ENCODE data around the gene FAM149B1. TPM values are rescaled to one million over a fixed set of nuclear protein-coding genes. Genes with fewer than 3 reads are reported as not detected.

The FAM149B1 gene
- total RNA-seq: 33.2 TPM

DNA sequence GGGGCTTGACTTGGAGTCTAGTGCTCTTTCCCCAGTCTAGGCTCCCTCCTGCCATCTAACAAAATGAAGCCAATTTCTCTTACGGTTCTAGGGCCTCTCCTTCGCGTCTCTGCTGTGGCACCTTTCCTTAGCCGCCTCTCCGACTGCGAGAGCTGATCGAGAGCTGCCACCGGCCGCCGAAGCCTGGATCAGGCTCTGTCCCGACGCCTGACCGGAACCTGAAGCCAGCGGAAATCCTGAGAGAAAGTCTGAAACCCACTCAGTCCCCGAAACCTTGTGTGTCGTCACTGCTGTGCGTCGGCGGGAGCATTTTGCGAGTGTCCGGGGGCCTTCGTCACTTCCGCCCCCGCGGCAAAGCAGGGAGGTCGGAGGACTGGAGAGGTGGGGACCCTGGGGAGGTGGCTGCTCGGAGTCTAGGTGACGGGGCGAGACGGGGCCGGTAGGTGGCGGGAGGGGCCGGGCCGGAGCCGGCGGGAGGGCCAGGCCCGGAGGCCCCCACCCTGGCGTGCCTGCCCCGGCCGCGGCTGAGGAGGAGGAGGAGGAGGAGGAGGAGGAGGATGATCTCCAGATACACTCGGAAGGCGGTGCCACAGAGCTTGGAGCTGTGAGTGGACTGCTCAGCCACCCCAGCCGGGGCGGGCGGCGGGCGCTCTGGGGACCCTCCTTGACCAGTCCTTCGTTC lies at the start of gene FAM149B1, which contains the start of gene ECD:
TSS of gene FAM149B1 (plus strand) at position 337 of the 682 bp plus-strand sequence. CDS start at position 558, 221 bp downstream.
TSS of gene ECD (minus strand) at position 226 of the 682 bp plus-strand sequence. CDS start 4,071 bp downstream, outside the sequence.

DNA sequence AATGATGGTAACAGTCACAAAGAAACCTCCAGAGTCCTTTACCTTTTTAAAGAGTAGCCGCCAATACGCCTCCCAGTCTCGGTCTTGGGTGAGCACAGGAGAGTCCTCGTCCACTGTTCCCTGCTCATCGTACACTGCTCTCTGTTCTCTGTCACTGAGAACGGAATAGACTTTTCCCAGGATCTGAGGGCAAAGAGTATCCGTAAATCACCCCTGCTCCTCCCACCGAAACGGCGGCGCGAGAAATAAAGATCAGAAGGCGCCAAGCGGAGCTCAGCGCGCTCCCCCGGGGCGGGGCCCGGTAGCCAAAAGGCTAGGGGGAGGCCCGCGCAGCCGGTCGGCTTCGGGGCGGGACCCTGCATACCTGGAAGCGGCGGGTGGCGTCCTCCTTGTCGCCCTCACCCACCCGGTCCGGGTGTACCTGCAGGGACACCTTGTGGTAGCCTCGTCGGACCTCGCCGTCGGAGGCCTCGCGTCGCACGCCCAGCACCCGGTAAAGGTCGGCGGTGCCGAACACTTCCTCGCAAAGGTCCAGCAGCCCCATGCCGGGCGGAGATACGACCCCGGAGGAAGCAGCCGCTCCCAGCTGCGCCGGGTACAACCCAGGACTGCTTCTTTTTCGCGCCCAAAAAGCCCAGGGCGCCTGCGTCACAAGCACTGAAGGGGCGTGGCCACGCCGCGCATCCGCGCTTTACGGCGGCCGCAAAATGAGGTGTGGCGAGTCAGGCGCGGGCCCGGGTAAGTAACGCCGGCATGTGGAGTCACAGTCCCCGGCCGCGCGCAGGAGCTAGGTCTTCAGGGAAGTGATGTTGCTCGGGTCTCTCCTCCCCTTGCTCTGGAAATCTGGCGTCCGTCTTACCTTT lies 79.0 kb downstream of the FAM149B1 start, which contains the start of gene DNAJC9:
TSS of gene DNAJC9 (minus strand) at position 610 of the 863 bp plus-strand sequence. CDS start at position 544, 66 bp downstream.

DNA sequence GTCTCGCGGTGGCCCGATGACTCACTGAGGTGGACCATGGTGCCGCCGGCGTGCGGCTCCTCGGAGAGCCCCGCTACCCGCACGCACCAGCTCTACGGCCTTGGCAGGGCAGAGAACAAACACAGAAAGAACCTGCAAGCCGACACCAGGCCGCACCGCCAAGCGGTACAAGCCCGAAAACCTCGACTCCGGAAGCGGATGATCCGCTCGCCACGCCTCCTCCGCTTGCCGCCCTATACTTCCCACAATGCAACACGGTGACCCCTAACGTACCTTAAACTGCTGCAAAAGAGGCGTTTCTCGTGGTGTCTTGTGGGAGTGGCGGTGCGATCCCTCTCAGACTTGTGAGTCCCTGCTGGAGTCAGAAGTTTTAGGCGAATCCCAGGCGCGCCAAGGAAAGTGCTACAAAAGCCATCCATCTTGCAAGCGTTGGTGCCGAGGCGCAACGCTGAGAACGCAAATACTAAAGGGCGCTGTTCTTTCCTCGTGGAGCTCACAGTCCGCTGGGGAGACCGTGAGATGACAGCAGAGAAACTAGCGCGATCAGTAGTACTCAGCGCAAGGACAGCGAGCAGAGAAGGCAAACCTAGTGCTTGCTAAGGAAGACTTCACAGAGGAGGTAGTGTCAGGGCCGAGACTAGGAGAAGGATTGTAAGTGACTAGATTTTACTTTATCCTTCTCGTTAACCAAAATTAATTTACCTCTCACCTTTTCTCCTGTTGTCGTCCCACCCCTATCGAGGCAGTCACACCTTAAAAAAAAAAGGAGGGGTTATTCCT lies 84.7 kb downstream of the FAM149B1 start, which contains the start of gene MRPS16:
TSS of gene MRPS16 (minus strand) at position 200 of the 780 bp plus-strand sequence. CDS start at position 38, 162 bp downstream.

Small RNA genes within 50 kb of the gene (small RNA-seq; reads per million reads assigned to genes)
- gene RF00019 (not detected), gene RNU6-833P (not detected), gene SNORA11F (0.98 reads per million, percentile 76 among the genes with 10 or more reads in this experiment)

Other genes starting within 250 kb of the FAM149B1 start
- gene PLA2G12B, start 213.3 kb upstream of the FAM149B1 start, total RNA-seq: not detected
- 46.4 TPM for gene P4HA1, start 71.3 kb upstream of the FAM149B1 start, total RNA-seq
- gene NUDT13, start 57.7 kb upstream of the FAM149B1 start, total RNA-seq: 0.92 TPM
- 31.1 TPM for gene ECD, start 111 bp upstream of the FAM149B1 start, total RNA-seq
- gene DNAJC9, start 79.1 kb downstream of the FAM149B1 start, total RNA-seq: 59.1 TPM
- 99.4 TPM for gene MRPS16, start 84.5 kb downstream of the FAM149B1 start, total RNA-seq
- 6.0 TPM for gene CFAP70, start 190.7 kb downstream of the FAM149B1 start, total RNA-seq
- 33.9 TPM for gene ANXA7, start 245.9 kb downstream of the FAM149B1 start, total RNA-seq

All from diencephalon (tissue), 1 donor.